T1000 (cell line): ENCODE data around the gene CDH2.

Experiments
- DNase-seq: peaks from one replicate; lab custom pipeline; 2025; ENCODE audit warnings: mixed read lengths; lab: John Stamatoyannopoulos, UW

Gene CDH2

GRCh38 chr18:28176948-28177827, at the start of gene CDH2:
Gene CDH2, minus strand, starts transcription at chr18:28177130. Its CDS starts 108 bp downstream, at chr18:28177022.
- DNase-seq, result peak; percentile 59

DNA sequence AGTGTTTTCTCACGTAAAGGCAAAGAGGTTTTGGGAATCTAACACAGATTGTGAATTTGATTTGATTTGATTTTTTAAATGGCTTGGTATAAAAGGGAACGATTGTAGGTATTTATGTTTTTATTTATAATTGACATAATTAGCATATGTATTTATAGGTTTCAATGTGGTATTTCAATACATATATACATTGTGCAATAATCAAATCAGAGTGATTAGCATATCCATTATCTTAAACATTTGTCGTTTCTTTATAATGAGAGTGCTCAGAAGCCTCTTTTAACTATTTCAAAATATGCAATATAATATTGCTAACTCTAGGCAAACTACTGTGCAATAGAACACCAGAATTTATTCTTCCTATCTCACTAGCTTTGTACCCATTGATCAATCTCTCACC, 35.1 kb upstream of the CDH2 start:
- DNase-seq, result no peak

- no peak for DNase-seq
These were observed 31.9 kb upstream of the CDH2 start for GRCh38 chr18:28208712-28209265.

DNA sequence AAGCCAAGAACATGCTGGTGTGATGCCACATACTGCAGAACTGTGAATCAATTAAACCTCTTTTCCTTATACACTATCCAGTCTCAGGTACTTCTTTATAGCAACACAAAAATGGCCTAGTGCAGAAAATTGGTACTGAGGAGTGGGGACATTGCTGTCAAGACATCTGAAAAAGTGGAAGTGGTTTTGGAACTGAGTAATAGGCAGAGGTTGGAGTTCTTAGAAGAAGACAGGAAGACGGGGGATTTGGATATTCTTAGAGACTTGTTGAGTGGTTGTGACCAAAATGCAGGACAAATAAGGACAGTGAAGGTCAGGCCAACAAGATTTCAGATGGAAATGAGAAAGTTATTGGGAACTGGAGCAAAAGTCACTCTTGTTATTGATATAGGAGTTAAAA, 31.3 kb upstream of the CDH2 start:
- no peak for DNase-seq

DNA sequence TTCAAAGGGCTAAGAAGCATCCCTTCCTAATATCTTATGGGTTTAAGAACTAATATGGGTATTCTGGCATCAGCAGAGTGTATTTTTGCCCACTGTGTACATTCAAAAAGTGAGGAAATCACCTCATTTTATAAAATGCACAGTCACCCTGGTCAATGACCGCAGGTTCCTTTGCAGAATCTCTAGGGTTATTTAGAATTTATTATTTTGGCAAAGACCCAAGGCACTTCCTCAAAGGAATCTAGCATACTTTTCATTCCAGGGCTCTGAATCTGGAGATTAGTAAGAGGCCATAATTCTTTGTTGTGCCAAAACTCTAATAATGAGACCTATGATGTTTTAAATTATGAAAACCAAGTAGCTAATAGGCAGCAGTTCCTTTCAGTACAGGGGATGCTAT, 27.2 kb upstream of the CDH2 start:
- no peak for DNase-seq

- DNase-seq, result no peak
These were observed 24.1 kb upstream of the CDH2 start for GRCh38 chr18:28201056-28201455.

GRCh38 chr18:28198620-28199019, 21.7 kb upstream of the CDH2 start:
- no peak for DNase-seq

DNA sequence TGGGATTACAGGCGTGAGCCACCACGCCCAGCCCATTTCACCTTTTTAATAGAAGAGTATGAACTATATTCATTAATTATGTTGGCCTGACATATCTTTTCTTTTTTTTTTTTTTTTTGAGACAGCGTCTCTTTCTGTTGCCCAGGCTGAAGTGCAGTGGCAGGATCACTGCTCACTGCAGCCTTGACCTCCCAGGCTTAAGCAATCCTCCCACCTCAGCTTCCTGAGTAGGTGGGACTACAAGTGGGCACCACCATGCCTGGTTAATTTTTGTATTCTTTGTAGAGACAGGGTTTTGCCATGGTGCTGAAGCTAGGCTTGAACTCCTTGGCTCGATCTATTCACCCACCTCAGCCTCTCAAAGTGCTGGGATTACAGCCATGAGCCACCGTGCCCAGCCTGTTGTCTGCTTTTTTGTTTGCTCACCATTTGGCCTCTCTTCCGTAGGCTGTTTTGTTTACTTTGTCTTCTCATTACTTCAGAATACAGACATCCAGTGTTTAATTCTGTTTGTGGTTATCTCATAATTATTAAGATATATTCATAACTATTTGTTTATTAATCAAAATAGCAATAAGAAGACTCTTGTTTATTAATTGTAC, 16.3 kb upstream of the CDH2 start:
- no peak for DNase-seq

DNA sequence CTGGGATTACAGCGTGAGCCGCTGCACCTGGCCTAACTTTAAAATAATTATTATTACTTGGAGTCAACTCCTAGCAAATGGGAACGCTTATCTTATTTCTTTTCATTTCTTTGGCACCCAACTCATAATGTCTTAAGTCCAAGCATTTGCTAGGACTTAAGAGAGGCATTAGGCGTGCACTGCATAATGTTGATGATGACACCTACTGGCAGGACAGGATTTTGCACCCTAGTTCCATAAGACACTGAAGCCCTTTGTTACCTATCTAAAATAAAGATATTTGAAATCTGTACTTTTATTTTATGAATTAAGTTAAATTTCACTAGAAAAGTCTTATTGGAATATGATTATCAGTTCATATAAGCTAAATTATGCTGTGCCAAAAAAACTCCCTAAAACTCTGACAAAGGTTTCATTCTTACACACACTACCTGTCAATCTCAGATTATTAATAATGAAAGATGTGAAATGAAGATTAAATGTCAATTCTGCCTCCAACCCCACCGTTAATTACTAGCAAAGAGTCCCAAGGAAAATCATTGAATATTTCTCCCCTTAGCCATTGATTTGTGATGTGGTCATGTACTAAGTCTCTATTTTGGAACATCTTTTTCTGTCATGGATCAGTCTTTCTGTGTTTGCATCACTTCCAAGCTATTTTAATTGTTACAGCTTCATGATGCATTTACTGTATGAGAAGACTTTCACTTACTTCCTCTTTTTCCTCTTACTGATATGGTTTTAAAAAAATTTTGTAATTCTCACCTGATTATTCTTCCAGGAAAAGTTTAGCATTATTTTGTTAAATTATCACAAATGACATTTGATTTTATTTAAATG, 12.7 kb upstream of the CDH2 start:
- DNase-seq, result peak; percentile 12

- DNase-seq, result no peak
These were observed 8.2 kb upstream of the CDH2 start for GRCh38 chr18:28185121-28185520.

DNA sequence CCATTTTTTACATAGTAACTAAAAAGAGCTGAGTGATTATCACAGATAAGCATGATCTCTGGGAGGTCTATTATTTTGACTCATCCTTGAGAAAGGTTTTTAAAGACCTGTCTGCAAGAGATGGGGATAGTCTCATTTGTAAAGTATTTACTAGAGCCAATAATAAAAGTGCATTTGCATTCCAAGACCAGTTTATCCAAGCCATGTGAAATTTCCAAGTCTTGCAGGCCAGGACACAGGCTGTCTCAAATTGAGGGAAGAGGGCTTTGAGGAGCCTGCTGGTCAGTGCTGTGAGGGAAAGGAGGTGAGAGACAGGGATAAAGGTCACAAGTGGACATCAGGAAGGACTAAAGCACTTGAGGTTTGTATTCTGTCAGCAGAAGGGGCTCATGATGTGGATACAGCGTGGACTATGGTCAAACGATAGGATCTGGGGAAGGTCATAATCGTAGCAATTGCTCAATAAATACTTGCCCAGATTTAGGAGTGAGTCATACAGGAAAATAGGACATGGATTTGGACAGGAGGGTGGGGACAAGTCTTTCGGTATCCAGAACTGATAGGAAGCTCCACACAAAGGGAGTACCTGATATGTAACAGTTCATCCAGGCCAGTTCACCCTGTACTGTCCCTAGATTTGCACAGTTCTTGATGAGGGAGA, 6.6 kb upstream of the CDH2 start:
- peak; percentile 28 for DNase-seq

DNA sequence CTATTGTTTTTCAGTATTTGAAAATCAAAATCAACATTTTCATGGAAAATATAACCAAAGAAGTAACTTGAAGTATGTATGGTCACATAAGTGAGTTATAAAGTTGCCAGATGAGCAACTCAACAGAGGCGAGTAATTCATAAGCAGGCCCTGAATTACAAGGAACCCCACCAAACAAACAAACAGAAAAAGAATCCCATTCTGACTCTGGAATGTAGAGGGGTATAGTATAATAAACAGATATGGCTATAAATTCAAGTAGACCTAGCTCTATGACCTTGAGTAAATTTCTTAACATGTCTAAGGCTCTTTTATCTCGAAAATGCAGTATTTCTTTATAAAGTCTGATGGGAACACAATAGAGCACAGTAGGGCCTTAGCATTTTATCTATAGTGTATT, 4.7 kb upstream of the CDH2 start:
- no peak for DNase-seq

DNA sequence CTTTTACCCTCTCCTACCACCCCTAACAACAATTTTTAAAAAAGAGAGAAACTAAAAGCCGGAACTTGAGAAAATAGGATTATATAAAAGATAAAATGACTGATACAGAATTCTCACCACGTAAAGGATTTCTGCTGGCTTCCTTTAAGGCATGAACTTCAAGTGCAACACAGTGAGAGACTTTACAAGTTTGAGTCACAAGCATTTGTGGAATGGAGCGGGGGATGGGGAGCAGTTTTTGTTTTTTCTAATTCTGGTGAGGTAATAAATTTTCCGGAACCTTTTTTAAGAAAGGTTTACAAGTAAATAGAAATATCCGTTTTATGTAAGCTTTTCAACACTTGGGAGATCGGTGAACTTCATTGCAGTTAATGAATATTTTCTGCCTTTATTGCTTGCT, 1.8 kb upstream of the CDH2 start:
- no peak for DNase-seq

GRCh38 chr18:28177828-28178635, 1.1 kb upstream of the CDH2 start:
- peak; percentile 49 for DNase-seq

- DNase-seq, result no peak
These were observed 307 bp downstream of the CDH2 start for GRCh38 chr18:28176698-28176947.

DNA sequence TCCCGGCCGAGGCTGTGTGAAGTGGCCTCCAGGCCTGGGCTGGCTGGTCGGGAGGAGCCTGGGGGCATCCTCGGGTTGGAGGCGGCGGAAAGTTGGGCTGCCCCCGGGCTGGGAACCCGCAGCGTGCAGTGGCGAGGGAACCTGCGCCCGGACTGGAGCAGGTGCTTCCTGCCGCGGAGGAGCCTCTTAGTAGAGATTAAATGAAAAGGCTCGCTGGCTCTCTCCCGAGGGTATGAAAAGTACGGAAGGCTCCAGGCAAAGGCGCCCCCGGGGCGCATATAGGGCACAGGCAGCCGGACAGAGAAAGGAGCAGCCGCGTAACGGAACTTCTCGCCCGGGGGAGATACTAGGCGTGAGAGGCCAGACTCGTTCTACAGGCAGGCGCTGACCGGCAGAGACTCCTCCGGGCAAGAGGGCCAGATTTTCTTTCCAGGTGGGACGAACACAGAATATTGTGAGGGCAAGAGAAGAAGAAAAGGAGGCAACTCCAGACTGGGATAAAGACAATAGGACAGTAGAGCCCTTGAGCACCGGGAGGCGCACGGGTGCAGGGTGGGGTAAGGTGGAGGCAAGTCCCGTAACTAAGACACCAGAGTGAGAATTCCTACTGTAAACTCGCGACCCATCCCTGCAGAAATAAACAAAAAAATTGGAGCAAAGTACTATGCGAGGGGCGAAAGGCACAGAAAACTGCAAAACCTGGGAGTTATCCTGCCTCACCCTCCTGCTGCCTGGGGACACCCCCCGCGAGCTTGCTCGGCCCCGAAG, 816 bp downstream of the CDH2 start:
- DNase-seq, result no peak

DNA sequence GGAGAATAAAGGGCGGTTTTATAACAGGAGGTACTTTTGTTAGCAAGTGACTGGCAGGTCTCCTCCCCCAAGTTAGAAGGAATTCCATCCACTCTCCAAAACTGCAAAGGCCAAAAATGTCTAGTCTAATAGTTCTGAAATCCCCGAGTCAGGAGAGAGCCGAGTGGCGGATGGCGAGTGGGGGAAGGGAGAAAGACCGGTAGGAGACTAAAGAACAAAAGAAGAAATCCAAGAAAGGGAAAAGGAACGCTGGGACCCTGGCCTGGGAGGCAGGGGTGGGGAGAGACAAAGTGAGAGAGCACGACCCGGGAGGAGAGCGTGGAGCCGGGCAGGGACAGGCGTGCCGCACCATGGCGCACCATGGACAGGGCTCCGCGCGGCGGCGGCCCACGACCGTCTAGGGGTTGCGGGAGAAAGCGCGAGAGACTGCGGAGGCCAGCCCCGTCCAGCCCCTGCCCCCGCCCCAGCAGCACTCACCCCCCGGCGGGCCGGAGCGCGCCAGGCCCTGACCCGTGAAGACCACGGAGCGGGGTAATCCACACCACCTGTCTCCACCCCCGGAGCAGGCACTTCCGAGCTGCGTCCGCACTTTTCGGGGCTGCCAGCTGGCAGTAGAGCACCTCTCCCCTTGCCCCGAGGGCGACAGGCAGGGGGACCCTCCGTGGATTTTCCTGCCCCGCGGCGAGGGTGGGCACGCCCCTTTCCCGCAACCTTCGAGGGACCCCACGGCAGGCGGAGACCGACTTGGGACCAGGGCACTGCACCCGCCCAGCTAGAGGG, 1.6 kb downstream of the CDH2 start:
- DNase-seq, result no peak

DNA sequence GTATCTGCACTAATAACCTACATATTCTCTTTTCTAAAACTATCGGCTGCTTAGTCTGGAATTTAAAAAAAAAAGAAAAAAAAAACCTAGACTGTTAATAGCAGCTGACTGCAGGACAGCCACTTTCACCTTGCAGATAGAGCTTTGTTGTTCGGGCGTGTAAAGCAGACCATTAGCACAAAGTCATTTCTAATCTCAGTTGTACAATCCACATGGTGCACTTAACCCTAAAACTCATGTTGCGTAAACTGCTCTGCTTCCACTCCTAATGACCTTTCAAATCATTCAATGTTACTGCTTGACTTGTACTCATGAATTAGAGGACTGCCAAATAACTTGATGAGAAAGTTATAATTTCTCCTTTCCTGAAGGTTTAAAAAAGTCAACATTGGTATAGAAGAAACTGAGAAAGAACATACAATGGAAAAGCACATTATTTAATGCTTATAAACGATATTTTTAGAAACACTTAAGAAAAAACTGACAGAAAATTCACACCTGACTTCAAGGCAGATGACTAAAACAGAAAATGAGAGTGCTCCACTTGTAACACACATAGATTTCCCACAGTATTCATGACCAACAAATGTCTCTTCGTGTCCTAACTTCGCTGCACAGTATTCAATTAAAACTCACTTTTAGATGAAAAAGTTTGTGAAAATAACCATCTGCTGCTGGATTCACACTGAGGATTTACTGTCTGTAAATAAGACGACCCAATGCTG, 2.6 kb downstream of the CDH2 start:
- DNase-seq, result no peak

DNA sequence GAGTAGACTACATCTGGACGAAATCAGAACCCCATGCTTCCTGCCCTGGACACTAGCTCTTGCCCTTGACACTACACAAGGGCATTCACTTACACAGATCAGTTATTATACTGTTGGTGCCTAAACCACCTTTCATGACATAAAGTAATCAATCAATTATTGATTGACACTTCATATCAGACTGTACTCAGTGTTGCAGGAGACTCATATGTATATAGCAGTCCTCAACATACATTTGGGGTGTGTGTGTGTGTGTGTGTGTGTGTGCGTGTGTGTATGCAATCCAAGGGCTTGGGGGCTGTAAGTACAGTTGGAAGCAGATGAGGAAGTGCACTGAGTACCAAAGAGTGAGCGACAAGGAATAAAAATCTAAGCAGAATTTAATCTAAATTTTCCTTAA, 5.1 kb downstream of the CDH2 start:
- no peak for DNase-seq
